Gastrocnemius medialis (tissue), 4 donors: ENCODE measurements around the gene BARX1.

Experiments used
- POLR2A ChIP-seq, 2 donors: fragments of 450-650 bp; IDR thresholded peaks; one replicate each; pipeline ENCODE4 v1.6.1; 2017; ENCODE audit warnings: antibody characterized with exemption in 2 of 2, mild to moderate bottlenecking in 2 of 2, moderate library complexity in 2 of 2
- TF ChIP-seq, protein P1 (sequence below), 5 experiments: fragments of 450-650 bp in 3 of 5; fragments of 200-600 bp in 2 of 5; sonication (generic) in 2 of 5; IDR thresholded peaks in 4 of 5; conservative IDR thresholded peaks in 1 of 5; 1 replicate in 4 of 5; 2 replicates in 1 of 5; pipeline ENCODE4 v1.5.1; 2016 to 2019; ENCODE audit warnings: antibody characterized with exemption in 5 of 5, mild to moderate bottlenecking in 3 of 5, moderate library complexity in 3 of 5

DNA sequence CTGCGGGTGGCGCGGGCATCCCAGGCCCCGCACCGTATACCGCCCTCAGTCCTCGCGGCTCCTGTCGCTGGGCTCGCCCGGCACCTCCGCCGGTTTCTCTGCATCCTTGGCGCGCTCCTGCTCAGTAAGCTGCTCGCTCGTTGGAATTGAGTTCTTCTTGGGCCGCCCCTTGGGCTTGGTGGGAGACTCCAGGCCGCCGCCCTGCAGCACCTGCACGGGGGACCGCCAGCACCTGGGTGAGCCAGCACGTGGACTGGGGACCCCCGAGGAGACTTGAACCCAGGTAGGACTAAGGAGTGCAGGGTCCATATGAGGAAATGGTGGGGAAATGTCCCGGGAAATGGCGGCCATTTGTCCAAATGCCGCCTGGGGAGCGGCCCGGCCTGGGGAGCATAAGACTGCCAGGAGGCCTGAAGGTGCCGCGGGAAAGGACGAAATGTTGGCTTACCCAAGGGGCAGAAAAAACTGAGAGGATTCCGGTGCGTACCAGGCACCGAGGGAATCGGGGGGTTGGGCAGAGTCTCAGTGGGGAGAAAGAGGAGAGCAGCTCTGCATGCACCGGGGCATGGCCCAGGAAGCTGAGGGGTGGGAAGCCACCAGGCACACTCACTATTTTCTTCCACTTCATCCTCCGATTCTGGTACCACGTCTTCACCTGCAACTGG lies 2.9 kb downstream of the BARX1 start:
- TF ChIP-seq, protein P1, sequence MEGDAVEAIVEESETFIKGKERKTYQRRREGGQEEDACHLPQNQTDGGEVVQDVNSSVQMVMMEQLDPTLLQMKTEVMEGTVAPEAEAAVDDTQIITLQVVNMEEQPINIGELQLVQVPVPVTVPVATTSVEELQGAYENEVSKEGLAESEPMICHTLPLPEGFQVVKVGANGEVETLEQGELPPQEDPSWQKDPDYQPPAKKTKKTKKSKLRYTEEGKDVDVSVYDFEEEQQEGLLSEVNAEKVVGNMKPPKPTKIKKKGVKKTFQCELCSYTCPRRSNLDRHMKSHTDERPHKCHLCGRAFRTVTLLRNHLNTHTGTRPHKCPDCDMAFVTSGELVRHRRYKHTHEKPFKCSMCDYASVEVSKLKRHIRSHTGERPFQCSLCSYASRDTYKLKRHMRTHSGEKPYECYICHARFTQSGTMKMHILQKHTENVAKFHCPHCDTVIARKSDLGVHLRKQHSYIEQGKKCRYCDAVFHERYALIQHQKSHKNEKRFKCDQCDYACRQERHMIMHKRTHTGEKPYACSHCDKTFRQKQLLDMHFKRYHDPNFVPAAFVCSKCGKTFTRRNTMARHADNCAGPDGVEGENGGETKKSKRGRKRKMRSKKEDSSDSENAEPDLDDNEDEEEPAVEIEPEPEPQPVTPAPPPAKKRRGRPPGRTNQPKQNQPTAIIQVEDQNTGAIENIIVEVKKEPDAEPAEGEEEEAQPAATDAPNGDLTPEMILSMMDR (IDR thresholded peaks at IDR 0.05 in 4 of 5, conservative IDR thresholded peaks at IDR 0.05 in 1 of 5): no peak
- no peak for TF ChIP-seq POLR2A (IDR thresholded peaks at IDR 0.05)
